Cerebellar nuclear complex (tissue), 1 donor: Measurements from ENCODE around the gene PCSK7.
"Not testable (repeated sequence)": the region's sequence is repeated elsewhere in the genome, so short reads cannot be mapped to it uniquely, and the experiment has no call there.

Experiments
- DNase-seq, 2 experiments: peaks; one replicate each; lab custom pipeline; 2025; lab: John Stamatoyannopoulos, UW

PCSK7 gene

GRCh38 chr11:117217141-117218084 is 14.5 kb downstream of the PCSK7 start:
- no peak for DNase-seq

GRCh38 chr11:117214404-117215110 is 17.3 kb downstream of the PCSK7 start:
- no peak for DNase-seq

- no peak for DNase-seq
Observed at GRCh38 chr11:117212697-117213355, 19.0 kb downstream of the PCSK7 start.

GRCh38 chr11:117210620-117211019 is 21.3 kb downstream of the PCSK7 start:
- no peak for DNase-seq

- DNase-seq: not testable (repeated sequence)
Observed at GRCh38 chr11:117209351-117210125, 22.3 kb downstream of the PCSK7 start.

- not testable (repeated sequence) for DNase-seq
Observed at GRCh38 chr11:117208710-117209109, 23.2 kb downstream of the PCSK7 start.

- not testable (repeated sequence) for DNase-seq
Observed at GRCh38 chr11:117207481-117207880, 24.4 kb downstream of the PCSK7 start.

GRCh38 chr11:117206859-117207258 is 25.0 kb downstream of the PCSK7 start:
- not testable (repeated sequence) for DNase-seq

GRCh38 chr11:117206111-117206510 is 25.8 kb downstream of the PCSK7 start:
- DNase-seq: not testable (repeated sequence)

GRCh38 chr11:117205211-117205818 is 26.6 kb downstream of the PCSK7 start:
- no peak for DNase-seq

- DNase-seq: no peak
Observed at GRCh38 chr11:117204283-117205080, 27.4 kb downstream of the PCSK7 start.

- DNase-seq: no peak
Observed at GRCh38 chr11:117203069-117203407, 28.8 kb downstream of the PCSK7 start.

GRCh38 chr11:117202386-117203068 is 29.3 kb downstream of the PCSK7 start:
- no peak for DNase-seq

- no peak for DNase-seq
Observed at GRCh38 chr11:117201658-117202305, 30.1 kb downstream of the PCSK7 start.

GRCh38 chr11:117200813-117201657 is 30.8 kb downstream of the PCSK7 start:
- no peak for DNase-seq

GRCh38 chr11:117199916-117200812 is 31.7 kb downstream of the PCSK7 start:
- no peak for DNase-seq
